HG03159 (cell line): ENCODE measurements around the gene SPARCL1.
"Not testable (repeated sequence)": the region's sequence is repeated elsewhere in the genome, so short reads cannot be mapped to it uniquely, and the experiment has no call there.

Experiments used
- ATAC-seq: cut with Tn5 transposase; IDR thresholded peaks from one replicate; pipeline ENCODE4 v1.9.1; 2021; ENCODE audit warnings: mild to moderate bottlenecking, moderate library complexity; ENCODE audit not compliant: unreplicated experiment

SPARCL1 gene

DNA sequence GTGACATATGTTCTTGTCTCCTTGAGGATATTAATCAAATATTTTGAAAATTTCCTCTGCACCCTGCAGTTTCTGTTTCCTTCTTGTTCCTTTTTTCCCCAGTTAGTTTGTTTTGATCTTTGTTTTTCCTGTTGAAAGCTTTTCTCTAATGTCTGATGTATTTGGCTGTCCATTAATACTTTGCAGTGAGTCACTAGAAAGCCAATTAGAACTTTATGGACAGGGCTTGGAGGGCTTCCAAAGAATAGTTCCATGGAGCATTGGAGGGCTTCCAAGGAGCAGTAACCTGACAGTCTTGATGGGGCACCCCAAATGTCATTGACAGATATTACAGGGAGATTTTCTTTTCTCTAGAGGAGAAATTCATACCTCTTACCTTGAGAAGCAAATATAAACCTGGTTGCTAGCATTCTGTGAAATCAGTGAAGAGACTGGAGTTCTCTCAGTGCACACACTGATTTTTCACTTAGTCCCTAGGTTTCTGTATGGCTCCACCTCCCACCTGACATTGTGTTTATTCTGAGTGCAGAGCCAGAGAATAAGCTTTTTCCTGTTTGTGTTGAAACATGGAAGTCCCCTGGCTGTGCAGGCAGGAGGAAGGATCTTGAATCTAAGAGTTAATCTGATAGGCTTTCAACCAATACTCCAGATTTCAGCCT, 26.5 kb downstream of the SPARCL1 start:
- ATAC-seq, result no peak

DNA sequence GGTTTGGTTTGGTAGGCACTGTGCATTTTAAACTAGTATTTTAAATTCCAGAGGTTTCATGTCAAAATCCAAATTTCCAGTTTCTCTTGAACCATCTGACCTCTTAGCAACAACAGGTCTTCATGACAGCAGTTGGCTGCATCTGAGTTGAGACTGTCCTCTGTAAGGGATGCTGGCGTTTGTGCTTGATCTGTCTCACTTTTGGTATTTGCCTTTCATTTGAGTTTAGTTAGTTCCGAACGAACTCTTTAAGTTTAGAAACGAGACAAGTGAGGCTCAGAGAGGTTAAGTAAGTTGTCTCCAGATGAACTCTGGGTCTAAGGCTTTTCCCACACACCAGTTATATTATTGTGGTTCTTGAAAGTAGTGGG, 29.1 kb downstream of the SPARCL1 start:
- ATAC-seq, result peak; percentile 46

GRCh38 chr4:87499403-87500091, 29.6 kb downstream of the SPARCL1 start:
- peak; percentile 82 for ATAC-seq

DNA sequence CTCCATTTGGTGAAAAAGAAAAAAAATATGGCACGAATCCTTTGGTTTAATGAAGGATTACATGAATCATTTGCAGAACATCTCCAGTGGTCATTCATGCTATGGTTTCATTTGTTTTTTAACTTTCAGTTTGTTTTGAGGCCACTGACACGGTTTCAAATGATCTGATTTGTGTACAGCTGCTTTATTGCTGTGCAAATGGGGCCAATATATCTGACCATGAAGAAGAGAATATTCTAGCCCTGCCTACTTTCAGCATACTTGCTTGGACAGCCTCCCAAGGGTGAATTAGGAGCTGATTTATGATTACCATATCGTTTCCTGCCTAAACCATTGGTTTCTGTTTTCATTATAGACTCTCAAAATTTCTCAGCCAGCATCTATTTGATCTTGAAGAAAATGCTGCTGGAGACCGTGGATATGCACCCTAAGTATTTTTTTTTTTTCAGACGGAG, 30.7 kb downstream of the SPARCL1 start:
- ATAC-seq, result peak; percentile 44

- no peak for ATAC-seq
Observed at GRCh38 chr4:87497578-87497977, 31.6 kb downstream of the SPARCL1 start.

DNA sequence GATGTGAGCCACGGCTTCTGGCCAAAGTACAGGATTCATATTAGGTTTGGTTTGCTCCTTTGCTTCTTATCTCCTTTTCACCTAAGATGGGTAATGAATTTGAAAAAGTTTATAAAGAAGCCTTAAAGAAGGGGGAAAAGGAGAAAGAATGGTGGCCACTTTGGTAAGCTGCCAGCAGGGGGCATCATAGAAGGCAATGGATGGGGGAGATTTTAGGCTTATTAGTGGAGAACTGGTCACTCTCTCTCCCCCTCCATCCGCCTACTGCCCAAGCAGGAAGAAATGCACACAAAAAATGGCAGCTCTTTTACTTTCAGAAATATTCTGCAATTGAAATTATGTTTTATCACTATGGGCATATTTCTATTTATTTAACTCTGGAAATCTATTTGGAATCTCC, 32.0 kb downstream of the SPARCL1 start:
- ATAC-seq, result no peak

DNA sequence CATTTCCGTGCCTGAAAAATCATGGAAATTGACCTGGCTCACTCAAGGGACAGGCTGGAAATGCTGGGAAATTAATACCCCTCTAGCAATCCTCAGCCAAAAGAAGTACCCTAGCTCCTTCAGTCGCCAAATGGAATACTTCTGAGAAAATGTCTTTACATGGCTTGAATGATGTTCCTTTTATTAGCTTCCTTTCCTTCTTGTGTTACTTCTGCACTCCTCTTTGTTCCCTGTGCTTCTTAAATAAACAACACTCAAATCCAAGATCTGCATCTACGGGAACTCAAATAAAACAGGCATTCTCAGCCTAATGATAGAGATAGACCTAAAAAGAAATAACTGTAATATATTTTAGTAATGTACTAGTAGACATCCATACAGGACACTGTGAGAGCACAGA, 36.1 kb downstream of the SPARCL1 start:
- no peak for ATAC-seq

DNA sequence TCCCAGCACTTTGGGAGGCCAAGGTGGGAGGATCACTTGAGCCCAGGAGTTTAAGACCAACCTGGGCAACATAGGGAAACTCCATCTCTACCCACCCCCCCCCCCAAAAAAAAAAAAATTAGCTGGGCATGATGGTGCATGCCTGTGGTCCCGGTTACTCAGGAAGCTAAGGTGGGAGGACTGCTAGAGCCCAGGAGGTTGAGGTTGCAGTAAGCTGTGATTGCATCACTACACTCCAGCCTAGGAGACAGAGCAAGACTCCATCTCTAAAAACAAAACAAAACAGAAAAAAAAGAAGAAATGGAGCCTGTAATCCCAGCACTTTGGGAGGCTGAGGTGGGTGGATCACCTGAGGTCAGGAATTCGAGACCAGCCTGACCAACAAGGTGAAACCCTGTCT, 37.3 kb downstream of the SPARCL1 start:
- ATAC-seq, result not testable (repeated sequence)

DNA sequence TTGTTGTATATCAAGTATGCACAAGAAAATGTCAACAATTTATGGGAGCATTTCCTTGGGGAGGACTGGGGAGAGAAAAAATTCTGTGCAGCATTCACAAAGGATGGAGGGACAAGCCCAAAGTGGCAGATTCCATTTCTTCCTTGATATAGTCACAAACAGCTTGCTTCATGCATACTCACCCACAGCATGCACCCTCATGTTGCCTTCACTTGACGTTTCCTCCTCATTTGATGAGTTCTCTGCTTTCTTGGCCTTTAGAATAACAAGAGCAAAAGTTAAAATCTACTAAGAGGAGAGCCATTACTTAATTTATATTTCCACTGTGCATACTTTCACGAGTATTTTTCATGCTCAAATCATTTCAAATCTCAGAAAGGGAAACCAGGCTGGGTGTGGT, 37.7 kb downstream of the SPARCL1 start:
- ATAC-seq, result no peak

GRCh38 chr4:87490664-87491369, 38.4 kb downstream of the SPARCL1 start:
- no peak for ATAC-seq

GRCh38 chr4:87489678-87490077, 39.5 kb downstream of the SPARCL1 start:
- ATAC-seq, result no peak

GRCh38 chr4:87488666-87489065, 40.5 kb downstream of the SPARCL1 start:
- not testable (repeated sequence) for ATAC-seq

GRCh38 chr4:87483247-87483646, 45.9 kb downstream of the SPARCL1 start:
- ATAC-seq, result not testable (repeated sequence)

DNA sequence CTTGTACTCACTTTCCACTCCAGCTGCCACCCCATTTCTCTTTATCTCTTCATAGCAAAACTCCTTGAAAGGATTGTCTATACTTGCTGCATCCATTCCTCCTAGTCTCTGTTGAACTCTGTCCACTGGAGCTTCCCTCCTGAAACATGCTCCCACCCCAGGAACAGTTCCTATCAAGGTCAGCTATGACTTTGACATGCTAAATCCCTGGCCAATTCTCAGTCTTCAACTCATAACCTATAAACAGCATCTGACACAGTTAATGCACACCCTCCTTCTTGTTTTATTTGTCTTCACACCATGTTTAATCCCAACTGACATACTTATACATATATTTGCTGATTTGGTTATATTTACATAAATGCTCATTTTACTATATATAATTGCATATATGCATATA, 47.8 kb downstream of the SPARCL1 start:
- ATAC-seq, result no peak

DNA sequence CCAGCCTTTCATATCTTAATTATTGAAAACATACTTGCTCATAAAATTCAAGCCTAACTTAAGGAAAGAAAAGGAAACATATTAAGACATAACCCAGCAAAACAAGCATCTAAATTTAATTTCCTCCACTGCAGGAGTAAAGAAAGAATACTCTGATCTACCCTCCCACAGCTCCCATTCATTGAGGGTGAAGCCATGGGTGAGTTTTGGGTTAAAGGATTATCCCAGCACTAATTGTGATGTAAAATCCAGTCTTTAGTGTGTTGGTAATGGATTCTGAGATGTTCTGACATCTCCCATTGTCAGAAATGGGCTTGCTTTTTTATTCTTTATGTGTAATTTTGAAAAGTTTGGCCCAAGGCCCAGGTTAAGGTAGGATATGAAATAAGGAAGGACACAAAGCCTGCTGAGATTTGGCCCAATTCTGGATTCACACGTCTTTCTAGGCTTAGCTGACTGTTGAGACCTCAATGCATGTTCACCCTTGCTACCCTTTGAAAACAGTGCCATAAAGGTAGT, 50.4 kb downstream of the SPARCL1 start:
- no peak for ATAC-seq

- ATAC-seq, result no peak
Observed at GRCh38 chr4:87476934-87477333, 52.2 kb downstream of the SPARCL1 start.

DNA sequence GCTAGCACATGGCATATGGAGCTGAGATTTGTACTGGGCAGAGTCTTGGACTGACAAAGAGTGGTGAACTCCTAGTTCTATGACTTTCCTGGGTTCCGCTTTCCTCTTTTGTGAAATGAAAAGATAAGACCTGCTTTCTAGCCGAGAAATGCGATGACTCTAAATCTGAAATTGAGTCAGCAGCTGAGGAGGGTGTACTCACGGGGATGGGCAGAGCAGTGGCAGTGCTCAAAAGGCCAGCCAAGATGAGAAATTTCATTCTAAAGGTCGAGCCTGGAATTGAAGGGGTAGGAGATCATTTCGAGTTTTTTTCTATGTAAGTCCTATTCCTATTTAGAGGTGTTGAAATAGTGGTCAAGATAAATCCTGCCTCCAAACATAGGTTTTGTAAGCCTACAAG, 59.8 kb downstream of the SPARCL1 start:
- no peak for ATAC-seq

DNA sequence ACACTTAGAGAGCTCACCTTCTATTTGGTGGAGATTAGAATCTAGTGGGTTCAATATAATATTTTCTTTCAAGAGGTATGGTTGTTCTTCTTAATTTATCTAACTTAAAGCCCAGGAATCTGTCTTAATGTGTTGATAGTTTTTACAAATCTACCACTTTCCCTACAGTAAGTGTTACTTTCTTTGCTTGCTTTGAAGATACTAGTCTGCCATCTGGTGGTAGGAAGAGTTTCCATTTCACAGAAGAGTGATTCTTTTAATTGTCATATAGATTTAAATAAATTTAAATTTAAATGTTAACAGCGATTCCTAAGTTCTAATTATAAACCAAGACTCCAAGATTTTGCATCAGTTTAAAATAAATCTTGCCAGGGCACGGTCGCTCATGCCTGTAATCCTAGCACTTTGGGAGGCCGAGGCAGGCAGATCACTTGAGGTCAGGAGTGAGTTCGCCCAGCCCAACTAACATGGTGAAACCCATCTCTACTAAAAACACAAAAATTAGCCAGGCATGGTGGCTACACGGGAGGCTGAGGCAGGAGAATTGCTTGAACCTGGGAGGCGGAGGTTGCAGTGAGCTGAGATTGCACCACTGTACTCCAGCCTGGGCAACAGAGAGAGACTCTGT, 63.3 kb downstream of the SPARCL1 start:
- peak; percentile 71 for ATAC-seq

DNA sequence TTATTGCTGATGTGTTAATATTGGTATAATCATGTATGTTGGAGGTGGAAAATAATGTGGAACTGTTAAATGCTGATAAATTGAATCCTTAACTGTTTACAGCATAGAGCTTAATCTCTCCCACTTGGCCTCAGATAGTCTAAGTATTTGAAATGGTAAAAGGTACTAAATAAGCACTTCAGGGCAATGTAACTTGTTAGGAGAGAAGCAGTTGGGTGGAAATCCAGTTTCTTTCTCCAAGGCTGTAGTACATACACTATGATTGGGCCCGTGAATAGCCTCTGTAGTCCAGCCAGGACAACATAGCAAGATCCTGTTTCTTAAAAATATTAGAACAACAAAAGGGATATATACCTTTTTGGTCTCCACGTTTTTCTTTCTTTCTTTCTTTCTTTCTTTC, 67.1 kb downstream of the SPARCL1 start:
- no peak for ATAC-seq

- ATAC-seq, result no peak
Observed at GRCh38 chr4:87461281-87461700, 67.9 kb downstream of the SPARCL1 start.

GRCh38 chr4:87458913-87459312, 70.3 kb downstream of the SPARCL1 start:
- ATAC-seq, result no peak
